ENCODE measurements around the gene ULK4.

Gene ULK4

DNA sequence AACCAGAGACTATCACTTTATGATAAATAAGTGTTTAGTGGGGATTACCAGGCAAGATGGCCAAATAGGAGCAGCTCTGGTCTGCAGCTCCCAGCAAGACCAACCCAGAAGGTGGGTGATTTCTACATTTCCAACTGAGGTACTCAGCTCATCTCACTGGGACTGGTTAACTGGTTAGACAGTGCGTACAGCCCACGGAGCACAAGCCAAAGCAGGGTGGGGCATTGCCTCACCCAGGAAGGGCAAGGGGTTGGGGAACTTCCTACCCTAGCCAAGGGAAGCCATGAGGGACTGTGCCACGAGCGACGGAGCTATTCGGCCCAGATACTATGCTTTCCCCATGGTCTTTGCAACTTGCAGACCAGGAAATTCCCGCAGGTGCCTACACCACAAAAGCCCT lies 591.6 kb downstream of the ULK4 start:
- no peak for DNase-seq (ENCODE audit: low read depth in 1 of 2, low spot score in 1 of 2)

DNA sequence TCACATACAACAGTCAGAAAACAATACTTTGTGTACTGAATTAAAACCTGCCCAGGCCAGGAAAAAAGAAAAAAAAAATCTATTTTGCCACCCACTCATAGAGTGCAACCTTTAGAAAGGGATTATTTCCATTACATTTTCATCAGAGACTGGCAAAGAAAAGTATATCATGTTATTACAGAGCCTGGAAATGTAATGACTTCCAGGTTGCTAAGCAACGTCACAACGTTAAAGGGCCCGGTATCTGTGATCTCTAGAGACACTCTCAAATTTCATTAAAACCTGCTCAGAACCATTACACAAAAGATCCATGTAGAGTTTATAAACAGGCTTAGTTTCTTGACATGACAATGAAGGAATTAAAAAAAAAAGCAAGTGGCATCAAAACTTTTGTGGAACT lies 592.1 kb downstream of the ULK4 start:
- DNase-seq (ENCODE audit: low read depth in 1 of 2, low spot score in 1 of 2): no peak

DNA sequence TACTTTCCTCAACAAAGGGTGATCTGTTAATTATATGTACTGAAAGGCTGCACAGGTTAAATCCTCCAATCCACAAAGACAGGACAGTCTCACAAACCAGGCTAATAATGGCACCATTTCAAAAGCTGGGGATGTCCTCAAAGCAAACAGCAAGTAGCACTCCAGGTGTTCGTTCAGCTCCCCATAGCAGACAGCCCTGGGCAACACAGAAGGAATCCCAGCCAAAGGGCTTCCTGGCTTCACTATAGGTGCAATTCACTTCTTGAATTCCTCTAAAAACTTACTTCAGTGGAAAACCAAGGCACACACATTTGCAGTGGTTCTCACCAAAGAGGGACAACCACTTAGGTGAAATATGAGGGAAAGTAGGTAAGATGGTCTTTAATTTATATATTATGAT lies 595.9 kb downstream of the ULK4 start:
- DNase-seq (ENCODE audit: low read depth in 1 of 2, low spot score in 1 of 2): no peak

DNA sequence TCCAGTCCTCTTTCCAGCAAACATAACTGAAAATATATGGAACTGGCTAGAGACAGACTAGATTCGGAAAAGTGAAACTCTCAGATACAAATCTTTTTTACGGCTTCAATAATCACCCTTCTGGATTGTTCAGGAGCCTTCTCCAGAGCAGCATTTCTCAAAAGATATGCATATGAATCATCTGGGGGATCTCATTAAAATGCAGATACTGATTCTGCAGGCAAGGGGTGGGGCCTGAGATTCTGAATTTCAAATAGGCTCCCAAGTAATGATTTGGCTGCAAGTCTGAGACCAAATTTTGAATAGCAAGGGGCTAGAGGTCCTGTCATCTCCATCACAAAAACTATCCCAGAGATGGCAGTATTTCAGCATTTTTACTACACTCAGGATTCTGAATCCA lies 597.2 kb downstream of the ULK4 start:
- no peak for DNase-seq (ENCODE audit: low read depth in 1 of 2, low spot score in 1 of 2)

DNA sequence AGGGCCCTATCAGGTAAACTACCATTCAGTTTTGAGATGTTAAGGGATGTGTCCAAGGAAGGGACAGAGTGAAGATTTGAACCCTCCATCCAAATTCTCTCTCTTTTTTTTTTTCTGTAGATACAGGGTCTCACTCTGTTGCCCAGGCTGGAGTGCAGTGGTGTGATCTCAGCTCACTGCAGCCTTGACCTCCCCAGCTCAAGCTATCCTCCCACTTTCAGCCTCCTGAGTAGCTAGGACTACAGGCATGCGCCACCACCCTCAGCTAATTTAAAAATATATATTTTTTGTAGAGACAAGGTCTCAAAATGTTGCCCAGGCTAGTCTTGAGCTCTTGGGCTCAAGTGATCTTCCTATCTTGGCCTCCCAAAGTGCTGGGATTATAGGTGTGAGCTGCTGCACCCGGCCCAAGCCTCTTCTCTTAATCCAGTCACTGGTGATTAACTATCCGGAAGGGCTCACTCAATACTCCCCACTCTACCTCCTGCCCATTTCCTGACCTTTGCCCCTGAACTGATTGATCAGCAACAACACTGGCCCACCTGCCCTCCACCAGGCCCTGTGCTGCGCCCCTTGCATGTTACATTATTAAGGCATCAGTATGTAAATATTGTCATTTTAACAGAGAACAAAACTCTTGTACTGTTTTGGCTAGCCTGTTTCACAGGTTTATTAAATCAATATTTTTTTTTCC lies 597.9 kb downstream of the ULK4 start:
- DNase-seq (ENCODE audit: low read depth in 1 of 2, low spot score in 1 of 2): no peak

DNA sequence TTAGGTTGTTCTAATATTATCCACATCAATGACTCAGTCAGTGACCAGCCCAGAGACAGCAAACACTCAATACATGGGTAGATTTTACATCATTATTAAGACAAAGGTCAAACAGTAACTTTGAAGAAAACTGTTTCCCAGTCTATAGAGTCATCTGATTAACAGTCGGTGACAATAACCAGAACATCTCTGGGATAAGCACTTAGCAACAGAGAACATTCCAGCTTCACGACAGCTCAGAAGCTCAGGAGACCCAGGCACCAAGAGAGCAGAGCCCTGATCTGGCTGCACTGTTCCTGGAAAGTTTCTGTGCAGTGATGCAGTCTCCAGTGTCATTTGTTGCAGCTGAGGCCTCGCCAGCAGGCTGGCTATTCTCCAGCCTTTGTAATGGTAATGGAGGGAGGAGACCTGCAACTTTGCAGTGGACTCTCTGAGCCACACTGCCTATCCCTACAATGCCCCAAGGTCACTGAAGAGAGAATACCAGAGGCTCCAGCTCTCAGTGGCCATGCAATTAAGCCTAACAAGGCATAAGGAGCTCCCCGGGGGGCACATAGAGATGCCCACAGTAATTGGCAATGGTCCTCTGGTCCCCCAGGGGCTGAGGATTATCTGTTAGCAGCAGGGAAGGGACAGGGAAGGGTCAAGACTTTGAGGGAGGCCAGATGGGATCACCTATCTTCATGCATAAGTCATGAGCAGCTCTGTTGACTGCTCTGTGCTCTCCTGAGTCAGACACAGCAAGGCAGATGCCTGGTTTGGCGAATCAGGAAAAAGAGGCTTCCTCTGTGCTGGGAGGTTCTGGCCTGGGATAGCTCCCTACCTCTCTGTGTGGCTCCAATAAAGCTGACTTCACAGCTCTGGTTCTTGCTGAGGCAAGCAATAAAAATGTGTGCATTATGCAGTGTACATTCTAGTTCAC lies 599.0 kb downstream of the ULK4 start:
- DNase-seq (ENCODE audit: low read depth in 1 of 2, low spot score in 1 of 2): no peak

DNA sequence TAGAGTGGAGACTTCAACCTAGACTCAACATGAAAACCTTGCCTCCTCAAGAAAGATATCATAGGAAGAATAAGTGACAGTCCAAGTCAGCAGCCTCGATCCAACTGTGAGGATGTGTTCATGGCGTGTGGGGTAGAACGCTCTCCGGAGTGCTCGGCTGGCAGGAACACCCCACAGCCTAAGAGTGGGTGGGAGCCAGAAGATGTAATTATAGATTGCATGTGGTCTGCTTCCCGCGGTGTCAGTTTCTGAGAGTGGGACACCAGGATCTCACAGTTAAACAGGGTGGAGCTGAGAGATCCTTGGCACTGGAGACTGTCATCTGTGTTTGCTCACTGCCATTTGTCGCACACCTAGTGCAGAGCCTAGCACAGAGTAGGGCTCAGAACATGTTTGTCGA lies 604.6 kb downstream of the ULK4 start:
- no peak for DNase-seq (ENCODE audit: low read depth in 1 of 2, low spot score in 1 of 2)

DNA sequence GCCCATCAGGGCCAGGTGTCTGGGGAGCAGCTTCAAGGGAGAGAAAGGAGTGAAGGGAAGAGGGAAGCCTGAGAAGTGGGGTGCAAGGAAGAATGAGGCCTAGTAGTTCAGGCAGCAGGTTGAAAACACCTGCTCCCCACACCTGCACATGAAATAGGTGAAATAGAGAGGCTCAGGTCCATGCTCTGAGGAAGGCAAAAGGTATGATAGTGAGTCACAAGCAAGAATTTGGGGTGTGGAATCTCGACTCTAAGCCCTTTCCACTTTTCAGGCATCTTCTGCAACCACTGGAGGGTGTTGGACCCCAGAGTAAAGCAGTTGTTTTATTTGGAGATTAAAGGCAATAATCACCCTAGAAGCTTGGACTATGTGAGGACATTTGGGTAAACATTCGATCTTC lies 605.1 kb downstream of the ULK4 start:
- DNase-seq (ENCODE audit: low read depth in 1 of 2, low spot score in 1 of 2): no peak

DNA sequence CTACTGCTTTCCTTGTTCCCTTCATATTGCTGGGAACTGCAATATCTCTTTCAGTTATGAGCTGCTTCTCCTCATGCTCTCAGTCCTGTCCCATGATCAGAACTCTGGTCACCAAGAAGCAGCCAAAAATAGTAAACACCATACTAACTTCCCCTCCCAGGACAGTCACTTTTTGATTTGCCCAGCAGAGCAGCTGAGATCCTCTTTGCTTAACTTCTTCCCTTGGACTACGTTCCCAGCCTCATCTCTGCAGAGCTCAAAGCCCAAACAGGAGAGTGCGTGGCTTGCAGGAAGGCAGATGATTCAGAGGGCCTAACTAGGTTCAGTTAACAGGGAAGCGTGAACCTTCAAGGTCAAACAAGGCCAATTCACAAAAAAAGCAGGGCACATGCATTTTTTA lies 609.4 kb downstream of the ULK4 start:
- no peak for DNase-seq (ENCODE audit: low read depth in 1 of 2, low spot score in 1 of 2)

DNA sequence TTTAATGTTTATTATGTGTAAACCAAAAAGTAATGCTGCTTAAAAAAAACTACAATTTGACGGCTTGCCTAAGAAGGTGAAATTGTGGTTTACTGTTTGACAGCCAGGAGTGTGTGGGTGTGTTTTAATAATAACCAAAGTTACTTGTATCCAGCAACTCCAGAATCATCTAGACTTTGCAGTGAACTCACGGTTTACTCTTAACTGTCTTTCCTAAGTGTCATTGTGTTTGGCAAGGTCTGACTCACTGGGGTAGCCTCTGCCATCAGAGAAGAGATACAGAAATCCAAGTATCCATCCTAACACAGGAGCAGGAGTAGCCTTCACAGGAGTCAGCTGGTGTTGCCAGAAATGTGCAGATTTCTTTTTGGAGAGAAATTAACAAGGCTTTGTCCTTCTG lies 611.5 kb downstream of the ULK4 start:
- no peak for DNase-seq (ENCODE audit: low read depth in 1 of 2, low spot score in 1 of 2)

DNA sequence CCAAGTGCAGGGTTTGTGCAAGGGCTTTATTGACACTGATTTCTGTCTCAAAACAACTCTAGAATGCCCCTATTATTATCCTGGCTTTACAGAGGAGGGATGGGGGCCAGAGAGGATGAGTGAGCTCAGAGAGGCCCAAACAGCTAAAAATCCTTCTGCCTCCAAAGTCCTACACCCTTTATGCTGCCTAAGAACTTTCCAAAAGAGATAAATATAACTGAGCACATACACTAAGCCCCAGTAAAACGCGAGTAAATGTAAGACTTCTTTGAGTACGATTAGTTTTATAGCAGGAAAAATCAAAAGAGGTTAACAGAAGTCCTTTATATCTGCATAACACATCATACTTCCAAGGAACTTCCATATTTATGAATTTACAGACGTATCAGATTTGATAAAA lies 613.5 kb downstream of the ULK4 start:
- no peak for DNase-seq (ENCODE audit: low read depth in 1 of 2, low spot score in 1 of 2)

DNA sequence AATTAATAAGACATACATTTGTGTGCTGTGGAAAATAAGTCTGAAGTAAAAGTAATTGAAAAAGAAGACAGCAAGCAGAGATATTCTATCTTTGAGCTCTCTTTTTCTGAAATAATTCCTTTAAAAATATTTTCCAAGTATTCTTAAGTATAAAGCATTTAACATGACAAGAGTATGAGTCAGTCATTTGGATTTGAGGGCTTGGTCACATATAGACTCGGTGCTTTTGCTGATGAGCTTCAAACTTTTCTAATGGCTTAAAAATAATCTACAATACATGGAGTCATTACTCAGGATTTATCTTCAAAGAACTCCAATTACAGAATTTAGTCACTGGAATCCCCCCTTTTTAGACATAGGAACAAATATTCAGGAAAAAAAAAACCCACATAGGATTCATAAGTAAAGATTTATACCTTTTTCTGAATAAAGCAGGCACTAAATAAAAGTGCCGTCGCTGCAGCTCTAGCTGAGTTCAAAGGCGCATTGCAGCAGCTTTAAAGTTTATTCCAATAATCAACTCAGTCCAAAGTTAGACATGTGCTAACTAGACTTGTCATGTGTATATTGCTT lies 615.1 kb downstream of the ULK4 start:
- no peak for DNase-seq (ENCODE audit: low read depth in 1 of 2, low spot score in 1 of 2)

DNA sequence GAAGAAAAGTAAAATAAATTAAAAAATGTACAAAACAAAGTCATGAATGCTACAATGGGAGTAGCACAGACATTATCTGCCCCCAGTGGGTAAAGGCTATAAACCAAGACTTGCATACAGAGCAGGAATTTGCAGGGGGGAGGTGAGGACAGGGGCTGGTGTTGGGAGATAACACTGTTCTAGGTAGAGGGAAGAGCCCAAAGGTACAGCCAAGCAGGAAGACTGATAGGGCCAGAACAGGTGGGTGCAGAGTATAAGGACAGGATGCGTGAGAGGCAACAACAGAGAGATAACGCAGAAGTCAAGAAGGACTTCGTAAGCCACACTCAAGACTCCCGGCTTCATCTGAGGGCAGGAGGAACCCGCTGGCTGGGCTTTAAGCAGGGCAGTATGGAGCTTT lies 616.1 kb downstream of the ULK4 start:
- DNase-seq (ENCODE audit: low read depth in 1 of 2, low spot score in 1 of 2): no peak

DNA sequence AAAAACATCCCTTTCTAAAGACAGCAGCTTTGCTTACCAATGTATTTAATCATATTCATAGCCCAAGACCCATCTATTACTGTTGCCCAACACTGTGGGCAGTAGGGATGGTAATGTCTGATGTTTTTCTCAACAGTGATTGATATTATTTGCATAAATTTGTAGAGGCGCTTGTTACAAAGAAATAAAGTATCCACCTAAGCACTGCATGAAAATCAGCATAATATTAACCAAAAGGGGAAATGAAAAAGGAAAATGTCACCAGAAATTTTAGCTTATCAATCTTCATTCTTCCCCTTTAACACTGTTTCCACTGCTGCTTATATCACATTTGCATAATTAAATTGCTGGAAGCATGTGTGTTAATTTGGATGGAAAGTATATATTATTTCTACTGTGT lies 622.1 kb downstream of the ULK4 start:
- no peak for DNase-seq (ENCODE audit: low read depth in 1 of 2, low spot score in 1 of 2)

DNA sequence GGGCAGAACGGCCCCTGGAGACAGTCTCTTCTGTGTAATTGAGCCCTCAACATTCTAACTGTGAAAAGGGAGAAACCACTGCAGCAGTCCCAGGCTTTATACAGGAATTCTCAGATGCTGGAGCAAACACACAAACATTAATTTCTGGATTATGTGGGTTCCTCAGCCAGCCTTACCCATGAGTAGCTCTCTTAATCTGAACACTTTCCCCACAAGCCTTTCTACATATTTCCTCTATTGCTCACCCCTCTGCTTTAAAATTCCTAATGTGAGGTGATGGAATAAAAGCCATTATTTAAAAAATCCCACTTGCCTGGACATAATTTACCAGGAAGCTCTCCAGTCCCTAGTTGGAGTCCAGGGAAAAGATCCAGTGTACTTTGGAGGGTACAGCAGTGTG lies 623.6 kb downstream of the ULK4 start:
- DNase-seq (ENCODE audit: low read depth in 1 of 2, low spot score in 1 of 2): no peak

DNA sequence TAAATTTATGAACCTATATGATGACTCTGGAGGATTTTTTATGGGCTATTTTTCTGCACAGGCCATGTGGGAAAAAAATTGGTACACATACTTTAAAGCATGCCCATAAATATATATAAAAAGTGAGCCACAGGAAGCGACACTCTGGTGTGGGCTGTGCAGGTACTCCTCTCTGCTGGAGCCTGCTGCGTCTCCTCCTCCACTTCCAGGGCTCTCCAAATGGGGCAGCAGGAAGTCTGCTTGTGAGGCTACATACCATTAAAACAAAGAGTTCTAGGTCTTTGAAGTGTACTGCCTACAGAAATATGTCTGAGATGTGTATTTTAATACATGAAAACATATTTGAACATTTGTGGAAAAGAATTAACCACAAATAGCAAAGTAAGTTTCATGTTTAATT lies 627.5 kb downstream of the ULK4 start:
- no peak for DNase-seq (ENCODE audit: low read depth in 1 of 2, low spot score in 1 of 2)

DNA sequence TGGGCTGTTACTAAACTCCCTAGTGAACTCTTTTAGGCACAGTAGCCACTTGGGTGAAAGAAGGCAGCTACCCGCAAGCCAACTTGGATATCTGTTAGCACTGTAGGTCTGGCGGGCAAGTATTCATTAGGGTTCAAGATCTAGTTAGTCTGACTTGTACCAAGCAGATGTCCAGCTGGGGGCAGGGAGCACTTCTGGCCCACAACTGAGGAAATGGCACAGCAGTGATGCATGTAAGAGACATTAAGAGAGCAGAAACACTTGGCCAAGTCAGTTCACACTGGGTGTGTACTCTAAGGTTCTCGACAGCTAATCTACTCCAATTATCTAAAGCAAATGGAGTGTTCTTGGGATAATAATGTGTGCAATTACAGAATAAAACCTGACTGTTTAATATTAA lies 630.9 kb downstream of the ULK4 start:
- DNase-seq (ENCODE audit: low read depth in 1 of 2, low spot score in 1 of 2): no peak

DNA sequence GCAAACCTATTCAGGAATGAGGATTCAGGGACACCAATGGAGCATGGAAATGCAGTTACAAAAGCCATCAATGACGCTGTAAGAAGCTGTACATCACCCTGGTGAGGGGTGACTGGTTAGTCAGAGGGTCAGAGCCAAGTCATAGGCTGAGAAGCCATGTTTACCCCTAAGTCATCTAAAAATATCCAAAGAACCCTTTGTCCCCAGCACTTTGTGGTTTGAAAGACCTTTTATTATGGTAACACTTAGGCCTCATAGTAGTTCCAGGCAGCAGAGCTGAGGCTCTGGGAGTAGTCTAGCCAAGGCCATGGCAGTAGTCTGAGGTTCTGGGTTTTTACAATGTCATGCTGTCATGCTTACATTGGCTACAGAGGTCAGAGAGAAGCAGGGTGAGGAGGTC lies 631.4 kb downstream of the ULK4 start:
- no peak for DNase-seq (ENCODE audit: low read depth in 1 of 2, low spot score in 1 of 2)

DNA sequence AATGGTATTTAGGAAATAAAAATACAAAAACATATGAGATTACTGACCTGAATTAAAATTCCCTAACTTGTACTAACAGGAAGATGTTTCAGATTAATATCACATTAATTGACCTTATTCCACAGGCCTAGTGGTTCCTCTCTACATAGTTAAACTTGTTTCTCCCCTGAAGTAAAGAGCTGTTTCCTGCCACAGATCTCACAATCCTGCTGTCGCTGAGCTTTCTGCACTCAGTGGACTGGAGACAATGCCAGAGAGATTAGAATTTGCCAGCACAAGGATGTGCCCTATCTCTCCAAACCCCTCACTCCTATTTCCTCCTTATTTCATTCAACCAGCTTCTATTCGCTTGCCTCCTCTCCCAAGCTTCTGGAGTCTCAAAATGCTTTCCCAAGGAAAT lies 632.0 kb downstream of the ULK4 start:
- DNase-seq (ENCODE audit: low read depth in 1 of 2, low spot score in 1 of 2): no peak

DNA sequence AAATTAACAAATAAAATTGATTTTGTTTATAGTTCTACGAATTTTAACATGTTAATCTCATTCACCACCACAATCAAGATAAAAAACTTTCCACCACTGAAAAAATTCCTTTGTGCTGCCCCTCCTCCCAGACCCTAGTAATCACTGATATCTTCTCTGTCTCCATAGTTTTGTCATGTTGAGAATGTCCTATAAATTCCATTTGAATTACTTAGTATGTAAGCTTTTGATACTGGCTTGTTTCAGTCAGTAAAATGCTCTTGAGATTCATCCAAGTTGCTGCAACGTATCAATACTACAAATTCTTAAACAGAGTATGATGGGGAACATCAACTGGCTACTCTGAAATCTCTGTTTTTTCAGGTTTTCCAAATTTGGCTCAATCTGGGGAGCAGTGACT lies 633.0 kb downstream of the ULK4 start:
- DNase-seq (ENCODE audit: low read depth in 1 of 2, low spot score in 1 of 2): no peak

DNA sequence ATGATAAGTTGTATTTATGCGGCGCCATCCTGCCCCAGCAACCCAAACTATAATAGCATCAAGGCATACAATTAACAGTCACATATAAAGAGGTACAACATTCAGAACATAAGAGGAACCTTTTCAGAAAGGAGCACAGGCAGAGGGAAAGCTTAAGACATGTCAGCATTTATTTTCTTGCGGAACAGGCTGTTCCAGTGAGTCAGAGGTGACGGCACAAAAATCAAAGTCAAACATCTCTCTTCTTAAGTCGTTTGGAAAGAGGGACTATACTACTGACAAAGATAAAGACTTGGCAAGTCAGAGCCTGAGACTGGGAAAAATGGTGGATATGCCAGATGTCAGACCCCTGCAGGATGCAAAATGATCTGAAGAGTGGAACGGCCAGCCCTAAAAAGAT lies 634.2 kb downstream of the ULK4 start:
- no peak for DNase-seq (ENCODE audit: low read depth in 1 of 2, low spot score in 1 of 2)

DNA sequence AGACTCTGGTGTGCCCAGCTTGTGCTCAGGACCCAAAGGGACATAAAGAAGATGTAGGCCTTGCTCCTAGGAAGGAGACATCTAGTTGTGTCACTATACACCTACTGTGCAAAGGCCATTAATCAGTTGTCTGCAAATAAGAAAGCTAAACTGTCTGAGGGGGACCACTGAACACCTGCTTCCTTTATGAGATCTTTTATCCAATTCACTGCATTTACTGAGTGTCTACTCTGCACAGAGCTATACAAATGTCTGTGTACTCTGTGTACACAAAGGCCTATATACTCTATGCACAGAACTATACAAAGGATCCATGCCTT lies 637.8 kb downstream of the ULK4 start:
- DNase-seq (ENCODE audit: low read depth in 1 of 2, low spot score in 1 of 2): no peak
